A204.1 (cell line): ENCODE measurements around the gene TTC7B.
"Not testable (repeated sequence)": the region's sequence is repeated elsewhere in the genome, so short reads cannot be mapped to it uniquely, and the experiment has no call there.

Experiments used
- FAIRE-seq: peaks from 2 replicates; lab custom pipeline; 2012; peaks lifted over from hg19 to GRCh38; lab: Jason Lieb, UNC

Gene TTC7B

GRCh38 chr14:90815822-90816662 lies at the start of gene TTC7B:
Gene TTC7B, minus strand, starts transcription at chr14:90816430. Its CDS starts 135 bp downstream, at chr14:90816295.
- FAIRE-seq, result no peak

DNA sequence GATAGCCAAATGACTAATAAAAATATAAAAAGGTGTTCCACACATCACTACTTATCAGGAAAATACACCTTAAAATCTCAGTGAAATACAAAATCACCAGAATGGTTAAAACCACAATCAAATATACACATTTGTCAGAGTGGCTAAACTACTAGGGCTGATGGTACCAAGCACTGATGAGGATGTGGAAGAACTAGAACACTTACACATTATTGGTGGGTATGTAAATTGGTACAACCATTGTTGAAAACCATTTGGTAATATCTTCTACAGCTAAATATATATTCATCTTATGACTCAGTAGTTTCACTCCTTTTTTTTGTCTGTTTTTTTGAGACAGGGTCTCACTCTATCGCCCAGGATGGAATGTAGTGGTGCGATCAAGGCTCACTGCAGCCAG lies 48.5 kb upstream of the TTC7B start:
- FAIRE-seq, result no peak

DNA sequence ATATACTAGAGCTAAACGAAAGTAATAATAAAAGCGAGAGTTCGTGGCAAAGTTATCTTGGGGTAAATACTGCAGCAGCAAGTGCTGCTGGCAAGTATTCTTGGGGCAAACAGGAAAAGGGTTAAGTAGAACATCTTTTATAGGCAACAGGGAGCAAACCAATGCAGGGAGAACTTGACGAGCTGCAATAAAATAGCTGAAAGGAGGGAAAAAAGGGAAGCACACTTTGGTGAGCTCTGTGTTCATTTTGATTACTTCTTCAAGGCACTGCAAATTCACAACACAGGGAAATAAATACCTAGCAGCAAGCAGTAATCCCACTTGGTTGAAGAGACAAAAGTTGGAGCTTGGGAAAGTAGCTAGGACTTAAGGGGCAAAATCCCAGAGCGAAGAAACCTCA lies 42.3 kb upstream of the TTC7B start:
- FAIRE-seq, result no peak

GRCh38 chr14:90857866-90858265 lies 41.6 kb upstream of the TTC7B start:
- no peak for FAIRE-seq

DNA sequence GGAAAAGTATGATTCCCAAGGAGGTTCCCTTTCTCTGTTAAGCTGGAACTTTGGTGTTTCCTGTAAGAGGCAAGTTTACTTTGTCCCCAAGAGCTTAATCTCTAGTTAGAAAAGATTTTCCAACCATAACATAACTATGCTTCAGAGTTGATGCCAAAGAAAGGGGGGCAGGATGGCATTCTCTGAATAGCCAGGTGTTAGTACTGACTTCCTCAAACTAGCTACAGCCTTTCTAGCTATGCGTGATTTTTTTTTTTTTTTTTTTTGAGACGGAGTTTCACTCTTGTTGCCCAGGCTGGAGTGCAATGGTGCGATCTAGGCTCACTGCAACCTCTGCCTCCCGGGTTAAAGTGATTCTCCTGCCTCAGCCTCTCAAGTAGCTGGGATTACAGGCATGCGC lies 39.9 kb upstream of the TTC7B start:
- FAIRE-seq, result not testable (repeated sequence)

DNA sequence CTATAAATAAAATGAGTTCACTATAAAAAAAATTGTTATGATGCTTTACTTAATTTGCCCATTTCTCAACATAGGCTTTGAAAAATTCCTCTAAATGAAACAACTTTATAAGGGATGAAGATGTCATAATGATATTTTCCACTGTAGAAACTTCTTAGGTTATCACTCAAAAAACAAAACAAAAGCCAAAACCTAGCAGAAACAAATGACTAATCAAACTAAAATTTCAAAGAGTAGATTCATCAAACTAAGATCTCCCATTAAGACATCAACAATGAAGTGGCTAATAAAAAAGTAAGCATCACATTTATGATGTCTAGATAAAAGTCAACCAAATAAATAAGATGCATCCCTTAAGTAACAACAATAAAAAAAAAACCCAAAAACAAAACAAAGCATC lies 36.9 kb upstream of the TTC7B start:
- FAIRE-seq, result peak; percentile 21

- no peak for FAIRE-seq
Observed at GRCh38 chr14:90851327-90852036, 35.3 kb upstream of the TTC7B start.

DNA sequence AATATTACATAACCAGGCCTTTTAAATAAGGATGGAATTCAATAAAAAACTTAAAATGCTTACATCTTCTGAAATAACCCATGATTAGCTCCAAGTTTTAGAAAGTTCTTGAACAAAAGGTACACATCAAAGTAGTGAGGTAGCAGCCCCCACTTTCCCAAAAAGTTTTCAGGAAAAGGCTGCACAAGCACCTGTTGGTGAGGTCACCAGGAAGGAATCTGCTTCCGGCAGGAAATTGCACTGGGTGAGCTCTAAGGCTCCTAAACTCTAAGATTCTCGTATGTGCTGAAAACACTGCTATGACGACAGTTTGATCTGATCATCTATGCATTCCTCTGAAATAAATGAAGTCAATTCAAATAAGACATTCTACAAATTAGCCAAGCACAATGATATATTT lies 34.3 kb upstream of the TTC7B start:
- no peak for FAIRE-seq

DNA sequence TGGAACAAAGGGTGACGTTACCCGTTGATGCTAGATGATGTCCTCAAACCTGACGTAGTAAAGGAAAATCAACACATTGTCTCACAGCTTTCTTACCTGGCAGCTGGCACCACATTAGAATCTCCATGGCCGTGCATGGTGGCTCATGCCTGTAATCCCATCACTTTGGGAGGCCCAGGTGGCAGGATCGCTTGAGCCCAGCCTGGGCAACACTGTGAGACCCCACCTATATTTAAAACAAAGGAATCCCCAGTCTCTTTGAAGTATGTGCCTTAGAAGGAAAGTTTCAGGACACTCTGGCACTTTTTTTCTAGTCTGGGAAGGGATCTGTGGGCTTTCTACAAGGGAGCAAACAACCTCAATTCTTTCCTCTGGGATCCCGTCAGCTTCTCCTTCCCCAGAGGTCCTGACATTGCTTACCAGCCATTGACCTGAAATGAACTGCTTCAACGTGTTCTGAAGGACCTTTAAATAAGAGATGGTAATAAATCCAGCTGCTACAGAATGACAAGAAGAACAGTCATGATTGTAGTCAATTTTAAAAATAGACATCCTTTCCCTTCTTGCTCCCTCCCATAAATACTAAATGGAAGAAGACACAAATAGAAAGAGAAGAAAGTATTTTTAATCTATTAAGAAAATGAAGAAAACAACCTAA lies 33.7 kb upstream of the TTC7B start:
- FAIRE-seq, result no peak

DNA sequence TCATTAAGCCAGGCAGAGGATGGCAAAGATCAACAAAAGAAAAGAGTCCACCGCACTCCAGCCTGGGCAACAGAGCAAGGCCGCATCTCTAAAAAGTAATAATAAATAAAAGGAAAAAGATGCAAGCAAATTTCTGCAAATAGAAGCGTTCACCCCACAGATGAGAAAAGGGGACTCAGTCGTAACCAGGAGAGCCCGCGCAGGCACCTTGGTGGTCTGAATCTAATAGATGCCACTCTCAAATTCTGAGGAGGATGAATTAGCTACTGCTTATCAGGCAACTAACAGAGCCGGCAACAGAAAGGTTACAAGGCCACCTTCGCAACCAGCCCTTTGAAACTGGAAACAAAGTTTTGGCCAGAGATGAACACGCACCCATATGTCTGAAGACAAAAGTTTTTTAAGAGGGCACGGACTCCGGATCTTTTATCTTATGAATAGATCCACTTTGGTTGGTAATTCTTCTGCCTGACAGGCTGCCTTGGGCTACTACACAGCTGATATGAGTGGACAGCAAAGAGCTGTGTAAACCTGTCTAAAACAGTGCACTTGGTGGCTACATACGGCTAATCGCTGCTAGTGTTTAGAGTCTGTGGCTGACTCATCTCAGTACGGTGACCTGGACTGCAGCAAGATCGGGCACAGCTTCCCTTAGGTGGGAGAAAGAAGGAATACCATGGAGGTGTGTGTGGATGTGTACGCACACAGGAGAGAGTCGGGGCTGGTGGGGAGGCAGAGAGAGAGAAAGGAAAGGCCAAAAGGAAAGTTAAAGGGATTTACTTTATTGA lies 32.9 kb upstream of the TTC7B start:
- no peak for FAIRE-seq

DNA sequence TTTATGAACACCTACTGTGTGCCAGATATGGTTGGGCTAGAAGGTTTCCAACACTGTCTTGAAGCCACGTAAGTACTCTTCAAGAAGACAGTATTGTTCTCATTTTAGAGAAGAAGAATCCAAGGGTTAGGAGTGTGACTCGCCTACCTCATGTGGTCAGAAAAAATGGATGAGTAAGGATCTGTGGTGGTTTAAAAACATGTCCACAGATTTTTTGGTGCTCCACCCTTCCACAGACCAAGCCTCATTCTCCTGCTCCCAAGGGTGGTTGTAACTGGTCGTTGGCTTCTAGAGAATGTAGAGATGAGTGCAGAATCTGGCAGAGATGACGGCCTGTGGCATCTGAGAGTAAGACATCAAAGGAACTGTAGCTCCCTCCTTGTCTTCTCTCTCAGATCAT lies 30.3 kb upstream of the TTC7B start:
- no peak for FAIRE-seq

GRCh38 chr14:90844321-90844720 lies 28.1 kb upstream of the TTC7B start:
- no peak for FAIRE-seq

DNA sequence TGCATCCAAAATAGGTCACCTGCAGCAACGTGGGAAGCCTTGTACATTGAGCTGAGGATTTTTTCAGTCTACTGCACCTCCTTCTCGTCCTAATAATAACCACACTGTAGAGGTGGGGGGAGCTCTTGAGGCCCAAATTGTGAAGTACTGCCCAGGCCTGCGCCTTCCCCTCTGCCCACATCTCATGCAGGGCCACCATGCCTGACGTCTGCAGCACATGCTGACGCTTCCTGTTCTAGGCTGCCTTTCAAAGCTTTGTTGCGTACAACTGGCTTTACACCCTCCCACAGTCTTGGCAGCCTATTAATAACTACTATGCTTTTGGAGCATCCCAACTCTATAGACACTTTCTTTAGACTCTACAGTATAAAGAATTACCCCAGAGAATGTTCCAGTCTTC lies 26.5 kb upstream of the TTC7B start:
- FAIRE-seq, result no peak

- FAIRE-seq, result not testable (repeated sequence)
Observed at GRCh38 chr14:90840667-90841066, 24.4 kb upstream of the TTC7B start.

GRCh38 chr14:90839889-90840266 lies 23.6 kb upstream of the TTC7B start:
- FAIRE-seq, result no peak

DNA sequence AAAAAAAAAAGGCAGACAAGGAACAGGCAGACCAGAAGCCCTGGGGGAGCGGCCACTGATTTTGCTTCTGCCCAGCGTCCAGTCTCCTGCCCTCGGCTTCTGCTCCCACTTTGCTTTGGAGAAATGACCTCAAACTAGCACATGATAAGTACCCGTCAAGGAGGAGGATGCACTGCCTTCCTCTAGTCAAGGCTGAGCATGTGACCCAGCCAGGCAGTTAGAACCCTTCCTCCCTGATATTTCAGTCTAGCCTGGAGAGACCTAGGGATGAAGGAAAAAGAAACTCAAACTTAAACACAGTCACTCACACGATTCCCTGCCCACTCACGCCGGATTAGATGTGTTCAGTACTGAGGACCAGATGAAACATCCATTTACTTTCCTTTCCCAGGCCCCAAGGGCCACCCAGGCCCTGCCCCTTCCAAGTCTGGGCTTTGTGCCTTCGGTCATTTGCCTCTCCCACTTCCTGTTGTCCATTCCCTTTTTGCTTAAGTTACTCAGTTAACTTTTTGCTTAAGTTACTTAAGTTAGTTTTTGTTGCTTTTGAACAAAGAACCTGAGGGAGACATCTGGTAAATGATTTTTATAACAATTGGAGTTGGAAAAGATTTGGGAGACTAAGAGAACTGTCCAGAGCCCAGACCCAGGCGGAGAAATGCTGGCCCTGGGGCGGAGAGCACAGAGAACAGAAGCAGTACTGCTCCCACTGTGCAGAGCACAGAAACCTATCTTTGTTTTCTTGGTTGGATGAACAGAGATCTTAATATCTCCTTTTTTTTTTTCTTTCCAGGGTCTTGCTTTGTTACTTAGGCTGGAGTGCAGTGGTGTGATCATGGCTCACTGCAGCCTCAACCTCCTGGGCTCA lies 23.0 kb upstream of the TTC7B start:
- FAIRE-seq, result no peak

DNA sequence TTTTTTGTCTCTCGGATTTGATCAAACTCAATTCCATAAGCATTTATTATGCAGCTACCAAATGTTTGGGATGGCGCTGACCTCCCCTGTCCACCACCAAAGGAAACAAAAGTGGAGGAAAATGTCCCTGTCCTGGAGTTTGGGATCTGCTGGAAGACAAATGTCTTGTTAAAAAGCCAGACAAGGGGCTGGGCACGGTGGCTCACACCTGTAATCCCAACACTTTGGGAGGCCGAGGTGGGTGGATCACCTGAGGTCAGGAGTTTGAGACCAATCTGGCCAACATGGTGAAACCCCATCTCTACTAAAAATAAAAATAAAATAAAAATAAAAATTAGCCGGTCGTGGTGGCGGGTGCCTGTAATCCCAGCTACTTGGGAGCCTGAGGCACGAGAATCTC lies 22.3 kb upstream of the TTC7B start:
- FAIRE-seq, result not testable (repeated sequence)

DNA sequence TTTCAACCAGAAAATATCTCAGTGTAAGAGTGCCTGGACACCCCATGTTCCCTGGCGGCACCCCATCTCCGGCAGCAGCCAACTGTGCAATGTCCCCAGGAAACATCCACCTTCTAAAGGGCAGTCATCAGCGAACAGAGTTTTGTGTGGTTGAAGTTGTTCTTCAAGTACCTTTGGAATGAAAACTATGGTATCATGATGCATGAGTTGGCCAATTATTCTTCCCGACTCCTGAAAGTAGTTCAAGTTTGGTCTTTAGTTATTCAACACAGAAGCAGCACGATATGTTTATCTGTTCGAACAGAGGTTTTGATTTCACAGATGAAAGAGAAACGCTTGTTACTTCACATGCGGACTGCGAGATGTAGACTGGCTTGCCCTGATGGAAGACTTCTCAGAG lies 21.1 kb upstream of the TTC7B start:
- FAIRE-seq, result no peak

GRCh38 chr14:90836692-90837063 lies 20.4 kb upstream of the TTC7B start:
- no peak for FAIRE-seq

- FAIRE-seq, result no peak
Observed at GRCh38 chr14:90831821-90832220, 15.6 kb upstream of the TTC7B start.

DNA sequence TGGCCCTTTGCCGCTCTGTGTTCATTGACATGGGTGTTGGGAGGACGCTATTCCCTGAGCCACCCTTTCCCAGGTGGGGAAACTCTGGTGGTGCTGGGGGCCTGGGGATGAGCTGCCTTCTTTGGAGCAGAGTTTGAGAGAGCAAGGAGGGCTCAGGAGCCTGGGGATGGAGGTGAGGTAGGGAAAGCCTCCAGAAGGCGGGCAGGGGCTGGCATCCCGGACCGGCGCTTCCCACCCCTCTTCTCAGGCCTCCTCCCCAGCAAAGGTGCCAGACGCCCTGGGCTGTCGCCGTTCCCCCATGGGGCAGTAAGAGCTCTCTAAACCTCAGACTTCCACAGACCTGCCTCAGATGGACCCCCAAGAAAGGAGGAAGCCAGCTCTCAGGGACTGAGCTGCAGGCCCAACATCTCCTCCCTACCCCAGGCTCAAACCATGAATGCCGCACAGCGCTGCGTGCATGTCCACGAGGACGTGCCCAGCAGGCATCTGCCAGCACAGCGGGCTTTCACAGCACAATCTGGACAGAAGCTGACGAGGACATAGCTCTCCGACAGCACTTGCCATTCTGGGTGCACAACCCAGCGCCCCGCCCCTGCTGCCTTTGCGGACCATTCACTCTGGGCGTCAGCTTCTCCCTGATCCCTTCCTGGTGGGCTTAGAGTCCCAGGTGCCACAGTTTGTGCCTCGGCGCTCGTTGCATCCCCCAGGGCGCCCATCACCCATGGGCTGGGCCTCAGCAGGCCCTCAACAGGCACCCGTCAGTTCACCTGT lies 14.9 kb upstream of the TTC7B start:
- FAIRE-seq, result no peak
